HEK293 (cell line): ENCODE measurements around the gene SETD5.

Experiments
- AEBP2 ChIP-seq: fragments of 450-650 bp; formaldehyde crosslinking; IDR thresholded peaks from 2 replicates; pipeline ENCODE4 v1.5.1; 2016; ENCODE audit warnings: missing biosample characterization, missing genetic modification characterization, borderline replicate concordance
- GLI2 ChIP-seq: fragments of 450-650 bp; formaldehyde crosslinking; IDR thresholded peaks from 2 replicates; pipeline ENCODE4; 2017; ENCODE audit warnings: missing biosample characterization, missing genetic modification characterization, low read depth, borderline replicate concordance
- PRDM10 ChIP-seq: fragments of 450-650 bp; formaldehyde crosslinking; IDR thresholded peaks from 2 replicates; pipeline ENCODE4 v1.5.1; 2016; ENCODE audit warnings: missing biosample characterization, missing genetic modification characterization
- RBAK ChIP-seq: fragments of 450-650 bp; formaldehyde crosslinking; IDR thresholded peaks from 2 replicates; pipeline ENCODE4 v1.5.1; 2016; ENCODE audit warnings: missing biosample characterization, missing genetic modification characterization
- TSHZ1 ChIP-seq: fragments of 450-650 bp; formaldehyde crosslinking; IDR thresholded peaks from 2 replicates; pipeline ENCODE4 v1.5.1; 2016; ENCODE audit warnings: missing biosample characterization, missing genetic modification characterization, borderline replicate concordance
- ZBTB17 ChIP-seq: fragments of 450-650 bp; formaldehyde crosslinking; IDR thresholded peaks from 2 replicates; pipeline ENCODE4 v1.5.1; 2016; ENCODE audit warnings: missing biosample characterization, missing genetic modification characterization
- ZBTB20 ChIP-seq: fragments of 450-650 bp; formaldehyde crosslinking; IDR thresholded peaks from 2 replicates; pipeline ENCODE4 v1.5.1; 2016; ENCODE audit warnings: missing biosample characterization, missing genetic modification characterization
- ZBTB48 ChIP-seq: fragments of 450-650 bp; formaldehyde crosslinking; IDR thresholded peaks from 2 replicates; pipeline ENCODE4 v1.5.1; 2016; ENCODE audit warnings: missing biosample characterization, missing genetic modification characterization
- ZEB2 ChIP-seq: fragments of 450-650 bp; formaldehyde crosslinking; IDR thresholded peaks from 2 replicates; pipeline ENCODE4 v1.5.1; 2016; ENCODE audit warnings: missing biosample characterization, missing genetic modification characterization
- ZNF138 ChIP-seq: fragments of 450-650 bp; formaldehyde crosslinking; IDR thresholded peaks from 2 replicates; pipeline ENCODE4 v1.5.1; 2016; ENCODE audit warnings: missing biosample characterization, missing genetic modification characterization, borderline replicate concordance
- ZNF2 ChIP-seq: fragments of 450-650 bp; formaldehyde crosslinking; IDR thresholded peaks from 2 replicates; pipeline ENCODE4 v1.5.1; 2016; ENCODE audit warnings: missing biosample characterization, missing genetic modification characterization
- ZNF266 ChIP-seq: fragments of 450-650 bp; formaldehyde crosslinking; IDR thresholded peaks from 2 replicates; pipeline ENCODE4 v1.5.1; 2016; ENCODE audit warnings: missing biosample characterization, missing genetic modification characterization, low read depth
- ZNF302 ChIP-seq: fragments of 450-650 bp; formaldehyde crosslinking; IDR thresholded peaks from 2 replicates; pipeline ENCODE4 v1.5.1; 2016; ENCODE audit warnings: missing biosample characterization, missing genetic modification characterization, low read depth
- ZNF366 ChIP-seq: fragments of 450-650 bp; formaldehyde crosslinking; conservative IDR thresholded peaks from 2 replicates; pipeline ENCODE4 v1.5.1; 2016; ENCODE audit warnings: missing biosample characterization, missing genetic modification characterization
- ZNF398 ChIP-seq: fragments of 450-650 bp; formaldehyde crosslinking; IDR thresholded peaks from 2 replicates; pipeline ENCODE4 v1.5.1; 2017; ENCODE audit warnings: missing biosample characterization, missing genetic modification characterization
- ZNF423 ChIP-seq: fragments of 450-650 bp; formaldehyde crosslinking; IDR thresholded peaks from 2 replicates; pipeline ENCODE4 v1.5.1; 2016; ENCODE audit warnings: missing biosample characterization, missing genetic modification characterization
- ZNF514 ChIP-seq: fragments of 450-650 bp; formaldehyde crosslinking; IDR thresholded peaks from 2 replicates; pipeline ENCODE4 v1.5.1; 2016; ENCODE audit warnings: missing biosample characterization, missing genetic modification characterization
- ZNF768 ChIP-seq: fragments of 450-650 bp; formaldehyde crosslinking; IDR thresholded peaks from 2 replicates; pipeline ENCODE4 v1.5.1; 2018; ENCODE audit warnings: missing biosample characterization, mild to moderate bottlenecking, missing genetic modification characterization
- ZNF776 ChIP-seq: fragments of 450-650 bp; formaldehyde crosslinking; IDR thresholded peaks from 2 replicates; pipeline ENCODE4 v1.5.0; 2017; ENCODE audit warnings: missing biosample characterization, missing genetic modification characterization, borderline replicate concordance
- ZNF843 ChIP-seq: fragments of 450-650 bp; formaldehyde crosslinking; IDR thresholded peaks from 2 replicates; pipeline ENCODE4 v1.5.1; 2016; ENCODE audit warnings: missing biosample characterization, missing genetic modification characterization
- TF ChIP-seq, protein P1 (sequence below): fragments of 450-650 bp; formaldehyde crosslinking; IDR thresholded peaks from 2 replicates; pipeline ENCODE4 v1.5.0; 2017; ENCODE audit warnings: missing biosample characterization, missing genetic modification characterization, borderline replicate concordance
- TF ChIP-seq, protein P2 (sequence below): fragments of 450-650 bp; formaldehyde crosslinking; IDR thresholded peaks from 2 replicates; pipeline ENCODE4 v1.5.1; 2017; ENCODE audit warnings: missing biosample characterization, missing genetic modification characterization

SETD5 gene

GRCh38 chr3:9420850-9421549, 23.6 kb downstream of the SETD5 start (continued):
- TF ChIP-seq, protein P1, sequence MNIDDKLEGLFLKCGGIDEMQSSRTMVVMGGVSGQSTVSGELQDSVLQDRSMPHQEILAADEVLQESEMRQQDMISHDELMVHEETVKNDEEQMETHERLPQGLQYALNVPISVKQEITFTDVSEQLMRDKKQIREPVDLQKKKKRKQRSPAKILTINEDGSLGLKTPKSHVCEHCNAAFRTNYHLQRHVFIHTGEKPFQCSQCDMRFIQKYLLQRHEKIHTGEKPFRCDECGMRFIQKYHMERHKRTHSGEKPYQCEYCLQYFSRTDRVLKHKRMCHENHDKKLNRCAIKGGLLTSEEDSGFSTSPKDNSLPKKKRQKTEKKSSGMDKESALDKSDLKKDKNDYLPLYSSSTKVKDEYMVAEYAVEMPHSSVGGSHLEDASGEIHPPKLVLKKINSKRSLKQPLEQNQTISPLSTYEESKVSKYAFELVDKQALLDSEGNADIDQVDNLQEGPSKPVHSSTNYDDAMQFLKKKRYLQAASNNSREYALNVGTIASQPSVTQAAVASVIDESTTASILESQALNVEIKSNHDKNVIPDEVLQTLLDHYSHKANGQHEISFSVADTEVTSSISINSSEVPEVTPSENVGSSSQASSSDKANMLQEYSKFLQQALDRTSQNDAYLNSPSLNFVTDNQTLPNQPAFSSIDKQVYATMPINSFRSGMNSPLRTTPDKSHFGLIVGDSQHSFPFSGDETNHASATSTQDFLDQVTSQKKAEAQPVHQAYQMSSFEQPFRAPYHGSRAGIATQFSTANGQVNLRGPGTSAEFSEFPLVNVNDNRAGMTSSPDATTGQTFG (tag by site-specific recombination): no peak
- TF ChIP-seq ZBTB17 (tag by site-specific recombination) (peak; percentile 28; the same call in 1 of the 2 replicates), TSHZ1 (tag by site-specific recombination) (no peak), RBAK (tag by site-specific recombination) (no peak), GLI2 (tag by site-specific recombination) (no peak), AEBP2 (tag by site-specific recombination) (no peak), ZNF514 (tag by site-specific recombination) (no peak), ZNF398 (tag by site-specific recombination) (no peak), ZNF768 (tag by site-specific recombination) (no peak), ZNF423 (tag by site-specific recombination) (no peak), ZNF266 (tag by site-specific recombination) (no peak), ZNF776 (no peak), ZEB2 (tag by site-specific recombination) (0 out of 2 replicates have a peak, but pooled peaks have one; percentile 46), ZNF302 (no peak), ZBTB20 (tag by site-specific recombination) (no peak), ZNF366 (tag by site-specific recombination) (no peak; the same call in 1 of the 2 replicates), ZNF2 (peak; percentile 87; the same call in 1 of the 2 replicates), ZNF138 (tag by site-specific recombination) (no peak), ZBTB48 (tag by site-specific recombination) (no peak), PRDM10 (tag by site-specific recombination) (0 out of 2 replicates have a peak, but pooled peaks have one; percentile 15), ZNF843 (tag by site-specific recombination) (no peak)
- TF ChIP-seq, protein P2, sequence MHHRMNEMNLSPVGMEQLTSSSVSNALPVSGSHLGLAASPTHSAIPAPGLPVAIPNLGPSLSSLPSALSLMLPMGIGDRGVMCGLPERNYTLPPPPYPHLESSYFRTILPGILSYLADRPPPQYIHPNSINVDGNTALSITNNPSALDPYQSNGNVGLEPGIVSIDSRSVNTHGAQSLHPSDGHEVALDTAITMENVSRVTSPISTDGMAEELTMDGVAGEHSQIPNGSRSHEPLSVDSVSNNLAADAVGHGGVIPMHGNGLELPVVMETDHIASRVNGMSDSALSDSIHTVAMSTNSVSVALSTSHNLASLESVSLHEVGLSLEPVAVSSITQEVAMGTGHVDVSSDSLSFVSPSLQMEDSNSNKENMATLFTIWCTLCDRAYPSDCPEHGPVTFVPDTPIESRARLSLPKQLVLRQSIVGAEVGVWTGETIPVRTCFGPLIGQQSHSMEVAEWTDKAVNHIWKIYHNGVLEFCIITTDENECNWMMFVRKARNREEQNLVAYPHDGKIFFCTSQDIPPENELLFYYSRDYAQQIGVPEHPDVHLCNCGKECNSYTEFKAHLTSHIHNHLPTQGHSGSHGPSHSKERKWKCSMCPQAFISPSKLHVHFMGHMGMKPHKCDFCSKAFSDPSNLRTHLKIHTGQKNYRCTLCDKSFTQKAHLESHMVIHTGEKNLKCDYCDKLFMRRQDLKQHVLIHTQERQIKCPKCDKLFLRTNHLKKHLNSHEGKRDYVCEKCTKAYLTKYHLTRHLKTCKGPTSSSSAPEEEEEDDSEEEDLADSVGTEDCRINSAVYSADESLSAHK (tag by site-specific recombination): no peak
